Vagina (tissue), 2 donors: ENCODE results near the gene PASD1.

Experiments used
- CTCF ChIP-seq, 3 experiments: fragments of 450-650 bp in 2 of 3; fragments of 200-600 bp in 1 of 3; sonication (generic) in 1 of 3; IDR thresholded peaks; one replicate each; pipeline ENCODE4 v1.5.1; 2017 to 2019; ENCODE audit warnings: antibody characterized with exemption in 3 of 3, mild to moderate bottlenecking in 2 of 3, moderate library complexity in 2 of 3
- POLR2A ChIP-seq, 2 donors: fragments of 450-650 bp; IDR thresholded peaks; one replicate each; pipeline ENCODE4 v1.6.1; 2017; ENCODE audit warnings: antibody characterized with exemption in 2 of 2, mild to moderate bottlenecking in 2 of 2, moderate library complexity in 2 of 2
- POLR2AphosphoS5 ChIP-seq, 2 donors: sonication (generic); formaldehyde crosslinking; IDR thresholded peaks; one replicate each; pipeline ENCODE4 v1.9.0; 2017; ENCODE audit warnings: antibody characterized with exemption in 2 of 2, mild to moderate bottlenecking in 2 of 2, low read depth in 1 of 2; ENCODE audit not compliant: insufficient read depth in 1 of 2

- TF ChIP-seq POLR2A (IDR thresholded peaks at IDR 0.05) (no peak), CTCF (IDR thresholded peaks at IDR 0.05) (no peak), POLR2AphosphoS5 (IDR thresholded peaks at IDR 0.05; ENCODE audit: insufficient read depth in 1 of 2, low read depth in 1 of 2) (no peak)
These were observed 124.2 kb downstream of the PASD1 start for GRCh38 chrX:151687635-151688034.
